ENCODE results near the gene PSMB10.
"Not testable (repeated sequence)": the region's sequence is repeated elsewhere in the genome, so short reads cannot be mapped to it uniquely, and the experiment has no call there.

Gene PSMB10

DNA sequence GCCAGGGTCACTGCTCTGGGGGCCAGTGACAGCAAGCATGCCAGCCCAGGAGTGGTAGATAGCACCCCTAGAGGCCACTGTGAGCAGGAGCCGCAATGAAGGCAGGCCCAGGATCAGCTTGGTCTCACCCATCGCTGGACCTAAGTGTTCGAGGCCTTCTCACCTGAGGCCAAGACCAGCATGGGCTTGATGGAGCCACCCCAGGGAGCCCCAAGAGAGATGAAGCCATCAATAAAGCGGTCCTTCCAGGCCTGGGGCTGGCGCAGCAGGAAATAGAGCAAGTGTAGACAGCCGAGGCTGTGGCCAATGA, 5.5 kb upstream of the PSMB10 start:
- peak; percentile 75 for DNase-seq (ENCODE audit: low spot score)

DNA sequence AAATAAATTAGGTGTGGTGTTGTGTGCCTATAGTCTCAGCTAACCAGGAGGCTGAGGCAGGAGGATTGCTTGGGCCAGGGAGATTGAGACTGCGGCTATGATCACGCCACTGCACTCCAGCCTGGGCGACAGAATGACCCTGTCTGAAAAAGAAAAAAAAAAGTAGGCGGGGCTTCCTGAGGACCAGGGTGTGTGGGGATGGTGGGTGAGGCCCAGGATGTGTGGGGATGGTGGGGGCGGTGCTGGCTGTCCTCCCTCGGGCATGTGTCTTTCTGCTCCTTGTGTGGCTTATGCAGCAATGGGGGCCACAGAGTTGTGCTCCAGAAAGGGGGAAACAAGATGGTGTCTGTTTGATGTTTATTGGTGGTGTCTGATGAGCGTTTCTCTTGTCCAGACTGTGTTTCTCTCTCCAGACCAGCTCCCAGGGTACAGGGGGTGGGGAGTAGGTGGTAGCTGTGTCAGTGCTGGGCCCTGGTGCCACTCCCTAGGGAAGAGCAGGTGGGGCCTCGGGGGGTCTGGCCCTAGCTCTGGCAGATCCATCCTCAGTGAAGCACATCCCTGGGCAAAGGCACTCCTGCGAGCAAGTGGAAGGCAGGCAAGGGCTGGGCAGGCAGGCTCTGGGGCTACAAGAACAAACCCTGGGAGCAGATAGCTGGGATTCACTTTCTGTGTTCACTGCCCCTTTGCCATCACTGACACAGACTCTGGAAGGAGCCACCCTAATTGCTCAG, 5.0 kb upstream of the PSMB10 start:
- no peak for DNase-seq (ENCODE audit: low spot score)

DNA sequence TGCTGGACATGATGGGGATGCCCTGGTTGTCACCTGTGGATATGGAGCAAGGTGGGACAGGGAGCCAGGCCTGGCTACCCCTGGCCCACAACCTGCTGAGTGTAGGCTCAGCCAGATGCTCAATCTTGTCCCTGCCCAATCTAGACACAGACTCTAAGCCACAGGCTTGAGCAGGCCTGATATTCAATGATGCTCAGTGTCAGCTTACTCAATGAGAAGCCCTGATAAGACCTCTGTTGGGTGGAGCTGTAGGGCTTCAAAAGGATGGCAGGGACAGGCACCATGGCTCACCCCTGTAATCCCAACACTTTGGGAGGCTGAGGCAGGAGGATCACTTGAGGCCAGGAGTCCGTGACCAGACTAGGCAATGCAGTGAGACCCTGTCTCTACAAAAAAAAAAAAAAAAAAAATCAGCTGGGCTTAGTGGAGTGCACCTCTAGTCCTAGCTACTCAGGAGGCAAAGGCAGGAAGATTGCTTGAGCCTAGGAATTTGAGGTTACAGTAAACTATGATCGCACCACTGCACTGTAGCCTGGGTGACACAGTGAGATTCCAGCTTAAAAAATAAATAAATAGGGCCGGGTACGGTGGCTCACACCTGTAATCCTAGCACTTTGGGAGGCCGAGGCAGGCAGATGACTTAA, 3.9 kb upstream of the PSMB10 start:
- DNase-seq (ENCODE audit: low spot score) = no peak

DNA sequence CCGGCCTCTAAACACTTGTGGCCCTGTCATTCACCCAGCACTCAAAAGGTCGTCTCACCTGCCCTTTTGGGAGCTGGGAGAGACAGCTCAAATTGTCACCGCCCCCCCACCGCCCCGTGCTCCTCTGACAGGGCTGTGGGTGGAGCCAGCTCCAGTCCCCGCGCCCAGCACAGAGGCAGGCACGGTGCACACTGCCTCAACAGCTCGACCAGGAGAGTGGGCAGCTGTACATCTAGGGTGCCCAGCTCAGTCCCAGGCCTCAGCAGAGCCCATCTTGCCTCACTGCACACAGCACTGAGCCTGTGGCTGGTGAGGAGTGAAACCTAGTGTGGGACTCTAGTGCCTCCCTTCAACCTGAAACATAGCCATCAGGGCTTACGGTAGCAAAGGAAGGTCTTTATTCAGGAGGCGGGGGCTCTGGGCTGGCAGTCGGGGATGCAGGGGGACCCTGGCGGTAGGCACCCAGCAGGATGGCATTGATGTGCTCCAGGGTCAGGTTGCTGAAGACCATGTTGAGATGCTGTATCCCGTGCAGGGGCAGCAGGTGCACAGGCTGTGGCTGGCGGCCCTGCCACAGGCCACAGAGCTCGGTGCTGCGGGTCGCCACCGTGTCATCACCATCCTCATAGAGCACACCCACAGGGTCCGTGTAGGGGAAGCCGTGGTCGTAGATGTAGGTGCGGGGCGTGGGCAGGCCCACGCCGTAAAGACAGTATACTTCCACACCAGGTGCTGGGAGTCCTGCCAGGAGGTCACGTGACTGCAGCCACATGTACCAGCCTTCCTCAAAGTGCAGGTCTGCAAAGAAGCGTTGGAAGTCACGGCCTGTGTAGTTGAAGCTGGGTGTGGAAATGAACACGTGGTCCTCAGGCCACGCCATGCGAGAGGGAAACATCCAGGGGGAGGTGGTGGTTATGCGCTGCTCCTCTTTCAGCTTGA, 3.1 kb upstream of the PSMB10 start:
- no peak for DNase-seq (ENCODE audit: low spot score)

DNA sequence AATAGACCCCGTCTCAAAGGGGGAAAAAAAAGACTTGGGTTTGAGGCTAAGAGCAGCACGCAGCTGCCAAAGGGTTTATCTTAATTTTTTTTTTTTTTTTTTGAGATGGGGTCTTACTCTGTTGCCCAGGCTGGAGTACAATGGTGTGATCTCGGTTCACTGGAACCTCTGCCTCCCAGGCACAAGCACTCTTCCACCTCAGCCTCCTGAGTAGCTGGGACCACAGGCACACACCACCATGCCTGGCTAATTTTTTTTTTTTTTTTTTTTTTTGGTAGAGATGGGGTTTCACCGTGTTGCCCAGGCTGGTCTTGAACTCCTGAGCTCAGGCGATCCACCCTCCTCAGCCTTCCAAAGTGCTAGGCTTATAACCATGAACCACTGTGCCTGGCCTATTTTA, 1.1 kb upstream of the PSMB10 start:
- not testable (repeated sequence) for DNase-seq (ENCODE audit: low spot score)

DNA sequence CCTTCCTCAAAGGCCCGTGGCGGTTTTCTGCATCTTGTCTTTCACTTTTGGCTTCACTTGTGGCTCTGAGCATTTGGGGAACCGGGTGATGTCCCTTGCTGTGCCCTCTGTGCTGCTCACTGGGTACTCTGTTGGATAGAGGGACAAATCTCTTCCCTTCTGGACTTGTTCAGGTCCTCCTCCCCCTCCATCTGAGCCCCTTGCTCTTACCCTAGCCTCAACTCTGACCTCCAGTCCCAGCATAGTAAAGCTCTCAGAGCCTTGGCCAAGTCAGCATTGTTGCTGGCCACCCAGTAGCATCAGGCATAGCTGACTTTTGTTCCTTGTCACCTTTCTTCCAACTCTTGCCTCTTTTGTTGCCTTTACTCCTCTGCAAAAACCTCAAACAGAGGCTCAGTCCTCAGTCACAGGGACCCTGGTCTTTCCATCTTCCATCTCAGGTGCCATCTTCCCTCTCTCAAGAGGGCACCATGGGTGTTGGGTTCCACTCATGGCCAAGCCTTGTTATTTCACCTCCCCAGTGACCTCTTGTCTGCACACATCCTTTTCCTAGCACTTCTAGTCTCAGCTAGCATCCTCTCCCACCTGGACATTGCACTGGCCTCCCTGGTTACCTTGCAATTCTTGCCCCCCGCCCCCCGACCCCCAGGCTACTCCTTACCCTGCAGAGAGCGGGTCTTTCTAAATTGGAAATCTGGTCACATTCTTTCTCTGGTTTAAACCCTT, 393 bp upstream of the PSMB10 start:
- DNase-seq (ENCODE audit: low spot score) = no peak

DNA sequence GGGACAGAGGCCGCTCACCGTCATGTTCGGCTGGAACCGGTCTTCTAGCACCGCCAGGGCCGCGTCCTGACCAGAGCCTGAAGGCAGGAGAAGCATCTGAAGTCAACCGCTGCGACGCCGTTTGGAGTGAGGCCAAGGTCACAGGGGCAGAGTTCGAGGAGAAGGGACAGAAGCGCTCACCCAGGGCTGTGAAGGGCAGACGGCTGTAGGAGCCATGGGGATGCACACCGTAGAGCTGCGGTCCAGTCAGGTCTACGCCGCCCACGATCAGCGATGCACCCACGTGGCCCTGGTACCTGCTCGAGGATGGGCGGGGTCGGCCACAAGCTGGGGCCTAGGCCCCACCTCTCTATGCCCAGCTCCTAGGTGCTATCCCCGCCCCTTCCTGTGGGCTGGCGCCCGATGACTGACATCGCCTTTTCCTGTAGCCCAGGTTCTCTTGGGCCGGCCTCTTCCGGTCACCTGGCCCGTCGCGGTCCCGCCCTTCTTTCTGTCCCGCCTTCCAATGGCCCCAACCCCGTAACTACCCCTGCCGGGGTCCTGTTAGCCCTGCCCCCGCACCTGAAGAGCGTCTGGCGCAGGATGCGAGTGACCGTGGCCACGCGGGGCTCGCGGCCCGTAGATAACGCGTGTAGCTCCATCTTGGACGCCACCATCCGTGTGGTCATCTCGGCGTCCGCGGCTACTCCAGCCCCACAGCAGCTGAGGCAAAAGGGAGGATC, 1.1 kb downstream of the PSMB10 start:
- peak; percentile 95 for DNase-seq (ENCODE audit: low spot score)

DNA sequence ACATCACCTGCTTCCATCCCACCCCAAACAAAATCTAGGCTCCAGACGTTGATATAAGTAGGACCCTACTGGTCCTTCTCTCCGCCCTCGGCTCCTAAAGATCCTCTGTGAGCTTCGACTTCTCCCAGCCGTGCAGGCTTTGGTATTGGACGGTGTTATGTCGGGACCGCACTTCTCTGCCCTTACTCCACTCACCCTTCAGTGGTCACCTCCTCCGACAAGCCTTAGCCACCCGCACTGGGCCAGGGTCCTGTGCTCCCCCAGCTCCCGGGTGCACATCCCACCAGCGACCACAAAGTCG, 1.6 kb downstream of the PSMB10 start:
- DNase-seq (ENCODE audit: low spot score) = no peak

DNA sequence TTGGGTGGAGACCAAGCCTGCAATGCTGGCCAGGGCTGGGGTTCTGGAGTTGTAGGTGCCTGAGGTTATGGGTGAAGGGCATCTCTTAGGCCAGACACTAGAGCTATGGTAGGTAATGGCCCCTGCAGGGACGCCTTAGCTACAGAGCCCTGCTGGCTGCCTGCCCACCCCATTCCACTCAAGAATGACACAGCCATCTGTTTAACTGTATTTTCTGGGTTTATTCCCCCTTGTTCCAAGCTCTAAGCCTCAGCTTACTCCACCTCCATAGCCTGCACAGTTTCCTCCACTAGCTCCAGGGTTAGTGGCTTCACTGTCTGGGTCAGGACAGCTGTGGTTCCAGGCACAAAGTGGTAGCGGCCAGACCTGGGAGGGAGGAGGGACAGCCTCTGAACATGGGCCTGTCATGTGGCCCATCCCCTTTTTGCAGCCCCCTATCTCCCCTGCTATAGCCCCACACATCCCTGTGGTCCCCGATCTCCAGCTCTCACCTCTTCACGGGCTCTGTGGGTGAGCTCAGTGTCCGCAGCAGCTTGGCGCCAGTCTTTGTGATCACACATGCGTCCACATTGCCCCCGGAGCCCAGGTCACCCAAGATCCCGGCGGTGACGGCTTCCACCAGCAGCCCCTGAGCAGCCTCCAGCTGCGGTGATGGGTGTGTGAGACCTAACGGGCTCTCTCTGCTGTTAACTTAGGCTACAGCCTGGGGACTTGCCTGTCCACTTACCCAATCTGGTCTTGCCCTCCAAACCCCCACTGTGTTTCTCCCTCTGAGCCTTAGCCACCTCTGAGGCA, 2.1 kb downstream of the PSMB10 start:
- peak; percentile 50 for DNase-seq (ENCODE audit: low spot score)

DNA sequence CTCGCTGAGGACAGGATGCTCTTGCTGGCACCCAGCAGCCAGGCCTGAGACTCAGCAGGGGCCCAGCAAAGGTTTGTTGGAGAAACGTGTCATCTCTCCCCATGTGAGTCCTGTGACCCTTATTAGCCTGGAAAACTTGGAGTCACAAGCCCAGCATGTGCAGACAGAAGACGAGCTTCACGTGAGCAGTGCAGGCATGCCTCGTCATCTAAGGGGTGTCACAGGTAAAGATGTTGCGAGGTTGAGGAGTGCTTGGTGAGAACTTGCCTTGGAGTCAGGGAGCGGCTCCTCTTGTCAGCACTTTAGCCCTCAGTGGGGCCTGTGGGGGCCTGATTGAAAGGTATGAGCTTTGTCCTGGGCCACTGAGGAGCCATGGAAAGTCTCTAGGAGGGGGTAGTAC, 2.8 kb downstream of the PSMB10 start:
- DNase-seq (ENCODE audit: low spot score) = no peak

DNA sequence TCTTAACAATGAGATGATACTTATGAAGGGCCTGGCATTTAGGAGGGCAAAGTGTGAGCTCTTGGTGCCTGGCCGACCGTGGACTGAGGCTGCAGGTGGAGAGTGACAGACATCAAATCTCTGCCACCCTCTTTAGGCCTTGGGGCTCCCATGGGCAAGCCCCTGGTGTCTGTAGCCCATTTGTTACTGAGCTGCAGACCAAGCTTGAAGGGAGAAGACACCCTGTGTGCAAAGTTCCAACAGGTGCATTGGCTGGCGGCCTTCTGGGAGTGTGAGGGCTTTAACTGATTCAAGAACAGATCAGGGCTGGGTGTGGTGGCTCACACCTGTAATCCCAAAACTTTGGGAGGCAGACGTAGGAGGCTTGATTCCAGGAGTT, 4.2 kb downstream of the PSMB10 start:
- DNase-seq (ENCODE audit: low spot score) = no peak

DNA sequence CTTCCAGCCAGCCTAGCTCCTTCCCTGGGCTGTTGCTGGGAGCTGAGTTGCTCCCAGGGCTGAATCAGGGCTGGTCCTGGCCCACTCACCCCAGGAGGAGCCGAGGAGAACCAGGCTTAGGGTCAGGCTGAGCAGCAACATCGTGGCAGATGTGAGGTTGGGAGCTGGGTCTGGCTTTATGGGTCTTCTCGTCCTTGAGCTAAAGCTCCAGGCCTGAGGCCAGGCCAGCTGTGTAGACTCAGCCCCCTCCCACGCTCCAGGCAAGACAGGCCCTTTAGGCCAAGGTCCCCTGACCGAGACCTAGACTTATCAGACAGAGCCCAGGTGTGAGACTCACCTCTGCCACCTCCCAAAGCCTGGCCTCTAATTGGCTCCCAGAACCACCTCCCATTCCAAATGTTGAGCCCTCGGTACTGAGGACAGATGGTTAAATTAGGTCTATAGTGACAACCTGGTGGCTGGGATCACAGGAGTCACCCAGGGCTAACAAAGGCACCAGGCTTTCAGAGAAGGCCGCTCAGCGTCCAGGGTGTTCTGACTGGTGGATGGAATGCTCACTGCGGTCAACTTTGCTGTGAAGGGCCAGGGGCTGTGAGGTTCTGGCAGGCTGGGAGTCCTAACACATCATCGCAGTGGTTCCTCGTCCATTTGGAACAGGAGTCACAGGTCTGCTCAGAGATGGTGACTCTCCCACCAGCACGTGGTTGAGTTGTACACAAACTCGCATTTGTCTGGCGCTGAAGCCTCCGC, 4.8 kb downstream of the PSMB10 start, which contains the start of gene CTRL:
CTRL (minus strand) TSS at position 151 of the 750 bp plus-strand sequence; CDS start at position 141, 10 bp downstream.
- no peak for DNase-seq (ENCODE audit: low spot score)

DNA sequence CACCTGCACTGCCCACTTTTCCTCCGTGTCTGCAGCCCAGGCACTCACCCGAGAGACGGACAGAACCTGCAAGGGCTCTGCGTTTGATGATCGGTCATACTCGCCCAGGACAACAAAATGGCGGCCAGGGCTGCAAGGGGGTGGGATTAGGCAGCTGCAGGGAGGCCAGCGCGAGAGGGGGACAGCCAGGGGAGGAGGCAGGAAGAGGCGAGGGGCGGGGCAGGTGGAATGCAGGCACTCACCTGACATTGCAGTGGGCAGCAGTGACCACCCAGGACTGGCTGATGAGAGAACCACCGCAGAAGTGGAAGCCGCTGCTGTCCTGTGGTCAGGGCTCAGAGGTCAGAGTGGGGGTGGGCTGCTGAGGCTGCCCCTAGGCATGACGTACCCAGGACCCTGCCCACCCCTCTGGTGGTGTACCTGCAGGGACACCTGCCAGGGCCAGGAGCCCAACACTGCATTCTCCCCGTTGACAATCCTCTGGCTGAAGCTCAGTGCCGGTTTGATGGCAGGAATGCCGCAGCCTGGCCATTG, 5.9 kb downstream of the PSMB10 start:
- no peak for DNase-seq (ENCODE audit: low spot score)

DNA sequence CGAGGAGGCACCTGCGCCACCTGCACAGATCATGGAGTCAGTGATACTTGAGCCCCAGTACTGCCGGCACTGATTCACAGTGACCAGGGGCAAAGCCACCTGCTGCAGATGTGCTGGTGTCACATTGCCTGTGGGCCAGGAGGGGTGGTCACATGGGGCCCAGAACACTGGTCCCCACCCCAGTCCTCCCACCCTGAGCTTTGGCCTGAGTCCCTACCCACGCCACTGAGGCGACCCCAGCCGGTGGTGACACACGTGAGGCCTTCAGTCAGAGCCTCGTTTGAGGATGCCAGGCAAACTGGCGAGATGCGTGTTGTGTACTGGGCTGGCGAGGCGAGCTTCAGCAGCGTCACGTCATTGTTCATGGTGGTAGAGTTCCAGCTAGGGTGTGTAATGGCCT, 6.5 kb downstream of the PSMB10 start:
- no peak for DNase-seq (ENCODE audit: low spot score)

DNA sequence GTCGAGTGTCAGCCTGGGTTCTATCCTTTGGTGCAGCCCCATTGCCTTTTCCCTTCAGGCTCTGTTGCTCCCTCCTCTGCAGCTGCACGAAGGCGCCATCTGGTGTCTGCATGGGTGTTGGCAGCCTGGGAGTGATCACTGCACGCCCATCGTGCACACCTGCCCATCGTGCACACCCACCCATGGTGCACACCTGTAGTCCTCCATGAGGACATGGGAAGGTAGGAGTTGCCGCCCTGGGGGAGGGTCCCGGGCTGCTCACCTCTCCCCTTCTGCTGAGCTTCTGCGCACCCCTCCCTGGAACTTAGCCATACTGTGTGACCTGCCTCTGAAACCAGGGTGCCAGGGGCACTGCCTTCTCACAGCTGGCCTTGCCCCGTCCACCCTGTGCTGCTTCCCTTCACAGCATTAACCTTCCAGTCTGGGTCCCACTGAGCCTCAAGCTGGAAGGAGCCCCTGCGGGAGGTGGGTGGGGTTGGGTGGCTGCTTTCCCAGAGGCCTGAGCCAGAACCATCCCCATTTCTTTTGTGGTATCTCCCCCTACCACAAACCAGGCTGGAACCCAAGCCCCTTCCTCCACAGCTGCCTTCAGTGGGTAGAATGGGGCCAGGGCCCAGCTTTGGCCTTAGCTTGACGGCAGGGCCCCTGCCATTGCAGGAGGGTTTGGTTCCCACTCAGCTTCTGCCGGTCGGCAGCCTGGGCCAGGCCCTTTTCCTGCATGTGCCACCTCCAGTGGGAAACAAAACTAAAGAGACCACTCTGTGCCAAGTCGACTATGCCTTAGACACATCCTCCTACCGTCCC, 7.9 kb downstream of the PSMB10 start:
- DNase-seq (ENCODE audit: low spot score) = peak; percentile 86

DNA sequence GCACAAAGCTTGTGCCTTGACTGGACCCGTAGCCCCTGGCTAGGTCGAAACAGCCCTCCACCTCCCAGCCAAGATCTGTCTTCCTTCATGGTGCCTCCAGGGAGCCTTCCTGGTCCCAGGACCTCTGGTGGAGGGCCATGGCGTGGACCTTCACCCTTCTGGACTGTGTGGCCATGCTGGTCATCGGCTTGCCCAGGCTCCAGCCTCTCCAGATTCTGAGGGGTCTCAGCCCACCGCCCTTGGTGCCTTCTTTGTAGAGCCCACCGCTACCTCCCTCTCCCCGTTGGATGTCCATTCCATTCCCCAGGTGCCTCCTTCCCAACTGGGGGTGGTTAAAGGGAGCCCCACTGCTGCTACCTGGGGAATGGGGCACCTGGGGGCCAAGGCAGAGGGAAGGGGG, 8.5 kb downstream of the PSMB10 start:
- DNase-seq (ENCODE audit: low spot score) = no peak

DNA sequence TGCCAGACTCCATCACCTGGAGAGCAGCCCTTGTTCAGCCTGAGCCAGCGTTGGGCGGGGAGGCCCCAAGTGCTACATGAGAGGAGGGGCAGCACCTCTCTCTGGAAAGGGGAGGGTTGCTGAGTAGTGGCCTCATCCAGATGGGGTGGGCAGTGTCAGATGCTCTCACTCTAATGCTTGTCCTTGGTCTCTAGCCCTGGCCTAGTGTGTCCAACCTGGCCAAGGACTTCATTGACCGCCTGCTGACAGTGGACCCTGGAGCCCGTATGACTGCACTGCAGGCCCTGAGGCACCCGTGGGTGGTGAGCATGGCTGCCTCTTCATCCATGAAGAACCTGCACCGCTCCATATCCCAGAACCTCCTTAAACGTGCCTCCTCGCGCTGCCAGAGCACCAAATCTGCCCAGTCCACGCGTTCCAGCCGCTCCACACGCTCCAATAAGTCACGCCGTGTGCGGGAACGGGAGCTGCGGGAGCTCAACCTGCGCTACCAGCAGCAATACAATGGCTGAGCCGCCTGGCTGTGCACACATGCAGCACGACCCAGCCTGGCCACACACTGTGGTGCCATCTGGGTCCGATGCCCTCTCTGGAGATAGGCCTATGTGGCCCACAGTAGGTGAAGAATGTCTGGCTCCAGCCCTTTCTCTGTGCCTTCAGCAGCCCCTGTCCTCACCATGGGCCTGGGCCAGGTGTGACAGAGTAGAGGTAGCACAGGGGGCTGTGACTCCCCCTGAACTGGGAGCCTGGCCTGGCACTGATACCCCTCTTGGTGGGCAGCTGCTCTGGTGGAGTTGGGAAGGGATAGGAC, 9.3 kb downstream of the PSMB10 start:
- DNase-seq (ENCODE audit: low spot score) = no peak

DNA sequence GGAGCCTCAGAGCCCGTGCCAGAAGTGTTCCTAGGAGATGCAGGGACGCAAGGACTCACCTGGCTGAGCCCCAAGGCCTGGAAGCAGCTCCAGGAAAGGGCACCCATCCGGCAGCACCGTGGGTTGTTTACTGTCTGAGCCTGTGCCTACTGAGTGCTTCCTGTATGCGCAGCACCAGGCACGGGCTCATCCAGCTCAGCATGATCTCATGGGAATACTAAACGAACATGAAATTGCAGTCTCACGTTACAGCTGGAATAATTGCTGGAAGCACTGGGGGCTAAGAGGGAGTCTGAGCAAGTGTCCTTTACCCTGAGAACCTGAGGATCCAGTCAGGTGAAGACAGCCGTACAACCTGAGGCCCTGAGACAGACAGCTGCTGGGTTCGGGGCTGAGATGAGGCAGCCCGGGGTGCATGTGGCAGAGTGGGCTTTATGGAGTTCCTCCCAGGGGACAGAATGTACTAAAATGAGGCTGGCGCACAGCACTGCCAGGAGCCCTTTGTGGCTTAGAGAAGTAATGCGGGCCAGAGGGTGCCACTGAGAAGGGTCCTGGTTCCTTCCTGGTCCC, 10.4 kb downstream of the PSMB10 start:
- DNase-seq (ENCODE audit: low spot score) = peak; percentile 85

Data from D341Med (cell line).